Measurements from ENCODE around the gene TPTE2.
A peak's percentile ranks its signal among the peaks of the same experiment; 100 is the strongest.
"Not testable (repeated sequence)": the region's sequence is repeated elsewhere in the genome, so short reads cannot be mapped to it uniquely, and the experiment has no call there.

TPTE2 gene

DNA sequence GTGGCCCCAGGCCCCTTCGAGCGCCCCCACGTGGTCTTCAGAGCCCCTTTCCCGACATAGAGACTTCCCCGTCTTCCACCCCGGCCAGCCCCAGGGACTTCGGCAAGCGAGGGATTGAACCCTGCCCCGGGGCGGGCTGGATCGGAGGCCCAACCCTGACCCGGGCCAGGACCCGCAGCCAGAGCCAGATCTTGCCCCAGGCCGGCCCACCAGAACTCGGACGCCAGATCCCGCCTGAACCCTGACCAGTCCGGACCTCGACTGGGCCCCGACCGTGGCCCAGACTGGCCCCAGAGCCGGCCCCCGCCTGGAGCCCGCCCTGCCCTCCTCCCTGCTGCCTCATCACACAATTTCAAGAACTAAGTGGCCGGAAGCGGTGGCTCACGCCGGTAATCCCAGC, 253 bp upstream of the TPTE2 start:
- DNase-seq, result no peak

GRCh38 chr13:19560672-19561071, 660 bp downstream of the TPTE2 start:
- DNase-seq, result not testable (repeated sequence)

DNA sequence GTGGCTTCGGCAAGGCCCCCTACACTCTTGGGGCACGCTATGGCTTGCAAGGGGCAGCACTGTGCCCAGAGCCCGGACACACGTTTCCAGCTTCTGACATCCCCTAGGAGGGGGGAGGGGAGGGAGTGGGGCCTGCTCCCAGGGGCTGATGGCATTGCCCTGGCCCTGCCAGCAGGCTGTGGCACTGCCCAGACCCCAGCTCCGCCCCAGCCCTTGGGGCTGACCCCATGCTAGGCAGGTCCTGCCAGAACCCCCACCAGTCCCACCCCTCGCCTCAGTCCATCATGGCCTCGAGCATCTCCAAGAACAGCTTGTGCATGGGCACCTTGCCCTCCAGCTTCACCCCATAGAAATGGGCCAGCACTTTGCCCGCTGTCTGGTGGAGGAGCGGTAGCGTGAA, 1.6 kb downstream of the TPTE2 start:
- not testable (repeated sequence) for DNase-seq

DNA sequence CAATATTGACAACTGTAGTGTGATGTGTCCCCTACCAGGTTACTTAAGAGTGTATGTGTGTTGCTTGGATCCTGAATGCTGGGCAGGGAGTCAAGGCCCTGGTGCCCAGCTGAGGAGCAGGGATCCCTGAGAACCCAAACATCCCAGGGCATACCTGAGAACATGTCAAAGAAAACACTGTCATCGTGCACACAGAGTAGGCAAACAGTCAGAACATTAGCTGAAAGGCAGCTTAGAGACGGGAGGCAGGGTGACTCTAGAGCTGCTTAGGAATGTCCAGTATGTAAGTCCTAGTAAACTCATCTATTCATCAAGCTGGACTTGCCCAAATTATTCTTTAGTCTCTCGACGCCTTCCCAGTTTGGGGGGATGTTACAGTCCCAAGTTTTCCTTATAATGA, 4.0 kb downstream of the TPTE2 start:
- DNase-seq, result not testable (repeated sequence)

DNA sequence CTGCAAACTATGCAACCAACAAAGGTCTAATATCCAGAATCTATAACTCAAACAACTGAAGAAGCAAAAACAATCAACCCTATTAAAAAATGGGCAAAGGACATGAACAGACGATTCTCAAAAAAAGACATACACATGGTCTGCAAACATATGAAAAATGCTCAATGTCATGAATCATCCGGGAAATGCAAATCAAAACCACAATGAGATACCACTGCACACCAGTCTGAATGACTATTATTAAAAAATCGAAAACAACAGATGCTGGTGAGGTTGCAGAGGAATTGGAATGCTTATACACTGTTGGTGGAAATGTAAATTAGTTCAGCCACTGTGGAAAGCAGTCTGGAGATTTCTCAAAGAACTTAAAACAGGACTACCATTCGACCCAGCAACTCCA, 12.1 kb downstream of the TPTE2 start:
- DNase-seq, result not testable (repeated sequence)

DNA sequence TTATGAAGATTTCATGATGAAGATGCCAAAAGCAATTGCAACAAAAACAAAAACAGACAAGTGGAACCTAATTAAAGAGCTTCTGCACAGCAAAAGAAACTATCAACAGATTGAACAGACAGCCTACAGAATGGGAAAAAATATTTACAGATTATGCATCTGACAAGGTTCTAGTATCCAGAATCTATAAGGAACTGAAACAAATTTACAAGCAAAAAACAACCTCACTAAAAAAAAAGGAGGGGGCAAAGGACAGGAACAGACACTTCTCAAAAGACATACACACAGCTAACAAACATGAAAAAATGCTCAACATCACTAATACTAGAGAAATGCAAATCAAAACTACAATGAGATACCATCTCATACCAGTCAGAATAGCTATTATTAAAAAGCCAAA, 35.7 kb downstream of the TPTE2 start:
- DNase-seq, result not testable (repeated sequence)

DNA sequence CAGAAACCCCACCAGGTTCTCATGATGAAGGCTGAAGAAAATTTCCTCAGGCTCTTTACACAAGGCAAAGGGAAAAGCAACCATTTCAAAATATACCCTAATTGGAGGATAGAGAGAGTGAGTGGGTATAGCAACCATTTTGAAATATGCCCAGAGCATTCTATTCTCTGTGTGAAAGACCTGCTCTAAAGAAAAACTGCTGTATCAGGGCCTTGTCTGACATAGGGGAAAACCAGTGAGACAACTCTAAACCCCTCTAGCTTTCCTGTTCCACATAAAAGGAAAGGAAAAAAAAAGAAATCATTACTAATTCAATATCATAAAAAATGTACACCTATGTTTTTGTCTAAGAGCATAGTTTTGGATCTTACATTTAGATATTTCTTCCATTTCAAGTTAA, 42.3 kb downstream of the TPTE2 start:
- no peak for DNase-seq

- not testable (repeated sequence) for DNase-seq
Observed at GRCh38 chr13:19507623-19508022, 53.7 kb downstream of the TPTE2 start.

DNA sequence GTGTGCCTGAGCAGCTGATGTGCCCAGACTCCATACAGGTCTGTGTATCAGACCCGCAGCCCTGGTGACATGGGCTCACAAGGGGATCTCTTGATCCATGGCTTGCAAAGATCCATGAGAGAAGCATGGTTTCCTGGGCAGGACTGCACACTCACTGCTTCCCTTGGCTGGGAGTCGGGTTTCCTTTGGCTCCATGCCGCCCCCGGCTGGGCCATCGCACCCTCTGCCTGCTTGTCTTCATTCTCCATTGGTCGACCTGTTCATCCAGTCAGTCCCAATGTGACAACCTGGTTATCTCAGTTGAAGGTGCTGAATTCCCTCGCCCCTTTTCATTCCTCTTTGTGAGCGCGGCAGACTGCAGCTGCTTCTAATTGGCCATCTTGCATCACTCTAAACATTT, 101.2 kb downstream of the TPTE2 start:
- DNase-seq, result not testable (repeated sequence)

DNA sequence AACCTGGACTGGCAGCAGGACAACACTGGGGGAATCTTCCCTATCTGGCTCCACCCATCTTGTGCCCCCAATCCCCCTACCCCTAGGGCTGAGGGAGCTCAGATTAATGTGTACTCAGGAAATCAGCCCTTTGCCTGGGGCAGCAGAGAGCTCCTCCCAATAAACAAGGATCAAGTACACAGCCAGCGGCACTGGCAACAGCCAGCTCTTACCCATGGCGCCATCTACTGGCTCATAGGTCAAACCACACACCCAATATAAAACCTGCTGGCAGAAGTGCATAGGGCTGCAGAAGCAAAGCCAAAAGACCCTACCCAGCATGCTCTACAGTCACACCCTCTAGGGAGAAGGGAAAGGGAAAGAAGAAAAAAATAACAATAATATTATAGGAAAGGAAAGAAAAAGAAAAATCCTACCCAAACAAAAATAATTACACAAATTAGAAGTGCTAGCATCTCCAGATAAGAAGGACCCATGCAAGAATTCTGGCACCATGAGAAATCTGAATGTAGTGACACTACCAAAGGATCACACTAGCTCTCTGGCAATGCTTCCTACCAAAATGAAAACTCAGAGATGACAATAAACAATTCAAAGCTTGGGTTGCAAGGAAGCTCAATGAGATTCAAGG, 122.2 kb downstream of the TPTE2 start:
- DNase-seq, result peak in 2 of 3 experiments; percentile 1 to 59

- not testable (repeated sequence) for DNase-seq
Observed at GRCh38 chr13:19437780-19438179, 123.6 kb downstream of the TPTE2 start.

GRCh38 chr13:19422236-19422635, 139.1 kb downstream of the TPTE2 start:
- not testable (repeated sequence) for DNase-seq

DNA sequence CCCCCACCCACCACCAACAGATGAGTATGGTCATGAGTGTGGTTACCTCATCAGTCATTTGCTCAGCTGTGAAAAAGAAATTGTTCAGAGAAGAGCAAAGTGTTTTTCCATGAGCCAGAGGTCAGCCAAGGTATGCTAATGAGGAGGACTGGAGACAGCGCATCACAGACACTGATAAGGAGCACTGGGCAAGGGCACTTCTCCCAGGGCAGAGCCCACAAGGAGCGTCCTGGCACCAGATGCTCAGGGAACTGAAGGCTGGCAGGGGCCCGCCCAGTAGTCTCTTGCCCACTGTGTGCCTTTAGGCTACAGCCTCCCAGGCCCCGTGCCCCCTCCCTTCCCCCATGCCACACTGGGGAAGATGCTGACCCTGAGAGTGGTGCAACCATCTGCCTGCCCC, 148.8 kb downstream of the TPTE2 start:
- DNase-seq, result not testable (repeated sequence)

DNA sequence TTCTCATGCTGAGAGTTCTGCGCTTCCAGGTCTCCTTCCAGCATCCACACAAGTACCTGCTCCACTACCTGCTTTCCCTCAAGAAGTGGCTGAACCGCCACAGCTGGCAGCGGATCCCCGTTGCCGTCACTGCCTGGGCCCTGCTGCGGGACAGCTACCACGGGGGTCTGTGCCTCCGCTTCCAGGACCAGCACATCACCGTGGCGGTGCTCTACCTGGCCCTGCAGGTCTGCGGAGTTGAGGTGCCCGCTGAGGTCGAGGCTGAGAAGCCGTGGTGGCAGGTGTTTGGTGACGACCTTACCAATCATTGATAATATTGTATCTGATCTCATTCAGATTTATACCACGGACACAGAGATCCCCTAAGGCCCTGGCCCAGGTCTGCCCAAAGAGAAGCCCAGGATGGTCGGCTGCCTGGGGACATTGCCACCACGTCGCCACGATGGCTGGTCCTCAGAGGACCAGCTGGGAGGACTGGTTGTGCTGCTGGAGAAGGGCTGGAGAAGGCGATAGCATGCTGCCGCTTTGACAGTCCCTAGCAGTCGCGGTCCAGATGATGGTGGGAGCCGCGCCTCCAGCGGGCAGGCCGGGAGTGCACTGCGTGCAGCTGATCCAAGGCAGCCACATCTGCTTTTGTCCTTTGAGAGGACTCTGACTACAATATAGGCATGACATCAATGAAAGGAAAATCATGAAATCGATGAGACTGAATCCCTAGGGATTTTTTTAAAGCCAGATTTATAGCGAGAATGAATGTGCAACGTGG, 178.4 kb downstream of the TPTE2 start:
- not testable (repeated sequence) for DNase-seq

GRCh38 chr13:19382111-19382510, 179.2 kb downstream of the TPTE2 start:
- DNase-seq, result no peak

Measured in NCI-H1417 (cell line).